Suprapubic skin (tissue), 4 donors: ENCODE results near the gene HECTD1. TPM values are rescaled to one million over a fixed set of nuclear protein-coding genes. Genes with fewer than 3 reads are reported as not detected.
"Not testable (repeated sequence)": the region's sequence is repeated elsewhere in the genome, so short reads cannot be mapped to it uniquely, and the experiment has no call there.

Source experiments
- DNase-seq, 2 donors: peaks; one replicate each; pipeline ENCODE4 v3.0.0-alpha.2; 2019; ENCODE audit warnings: low spot score in 2 of 2
- H3K27ac ChIP-seq: fragments of 200-600 bp; sonication (generic); one replicate; pipeline ENCODE4 v1.5.1; 2019
- H3K27me3 ChIP-seq: fragments of 200-600 bp; sonication (generic); one replicate; pipeline ENCODE4 v1.5.1; 2019
- H3K36me3 ChIP-seq: fragments of 200-600 bp; sonication (generic); one replicate; pipeline ENCODE4 v1.5.1; 2019
- H3K4me1 ChIP-seq: fragments of 200-600 bp; sonication (generic); one replicate; pipeline ENCODE4 v1.5.1; 2019
- H3K4me3 ChIP-seq: fragments of 200-600 bp; sonication (generic); one replicate; pipeline ENCODE4 v1.5.1; 2019; ENCODE audit warnings: mild to moderate bottlenecking
- H3K9me3 ChIP-seq: fragments of 200-600 bp; sonication (generic); one replicate; pipeline ENCODE4 v1.5.1; 2019
- CTCF ChIP-seq, 2 donors: fragments of 200-600 bp in 1 of 2; fragments of 450-650 bp in 1 of 2; sonication (generic) in 1 of 2; IDR thresholded peaks; one replicate each; pipeline ENCODE4 v1.5.1; 2016 to 2019; ENCODE audit warnings: antibody characterized with exemption in 2 of 2, mild to moderate bottlenecking in 1 of 2, moderate library complexity in 1 of 2
- EP300 ChIP-seq: sonication (generic); formaldehyde crosslinking; IDR thresholded peaks from one replicate; pipeline ENCODE4 v1.6.1; 2017; ENCODE audit warnings: antibody characterized with exemption
- POLR2A ChIP-seq, 2 donors: fragments of 450-650 bp; IDR thresholded peaks; one replicate each; pipeline ENCODE4 v1.6.1; 2017; ENCODE audit warnings: antibody characterized with exemption in 2 of 2, mild to moderate bottlenecking in 2 of 2, moderate library complexity in 2 of 2
- POLR2AphosphoS5 ChIP-seq, 3 donors: sonication (generic); formaldehyde crosslinking; IDR thresholded peaks; one replicate each; pipeline ENCODE4 v1.6.1; 2017; ENCODE audit warnings: antibody characterized with exemption in 3 of 3
- WGBS: methylation state at CpG from one replicate; pipeline ENCODE4 v1.1.5; 2018; 5-methylcytosine and 5-hydroxymethylcytosine counted together
- total RNA-seq, 4 donors: library from RNA; depleted of rRNA; stranded (reverse); fragments of >200 nt; gene quantifications; one replicate each; pipeline ENCODE4 v1.1.0, GENCODE V29; 2016

The HECTD1 gene
- total RNA-seq, 4 donors from 2014 or later, result 197 to 442 (median 271) TPM

- Histone ChIP-seq H3K36me3 (no peaks in the 10 kb centered on the region), H3K27me3 (no peaks in the 10 kb centered on the region), H3K4me3 (no peak overlapping the region), H3K27ac (no peak overlapping the region), H3K4me1 (no peaks in the 10 kb centered on the region), H3K9me3 (no peaks in the 10 kb centered on the region)
- DNase-seq, result no peak
- 82% methylated on average over 1 of the region's 1 CpG for WGBS
- TF ChIP-seq EP300 (no peak), CTCF (IDR thresholded peaks at IDR 0.05) (no peak), POLR2AphosphoS5 (IDR thresholded peaks at IDR 0.05) (no peak), POLR2A (IDR thresholded peaks at IDR 0.05) (no peak)
These were observed 139.4 kb downstream of the HECTD1 start for GRCh38 chr14:31068235-31068634.

GRCh38 chr14:31062908-31063307, 144.7 kb downstream of the HECTD1 start:
- peaks cover 11% of the 10 kb centered on the region for H3K4me1 ChIP-seq
- 92% methylated on average over 8 of the region's 8 CpGs for WGBS
- not testable (repeated sequence) for DNase-seq, H3K27ac ChIP-seq, H3K4me3 ChIP-seq, H3K27me3 ChIP-seq, H3K9me3 ChIP-seq, H3K36me3 ChIP-seq

- Histone ChIP-seq H3K36me3 (no peaks in the 10 kb centered on the region), H3K27ac (no peak overlapping the region), H3K9me3 (no peaks in the 10 kb centered on the region), H3K27me3 (no peaks in the 10 kb centered on the region), H3K4me1 (peaks cover 12% of the 10 kb centered on the region), H3K4me3 (no peak overlapping the region)
- 81% methylated on average over 6 of the region's 6 CpGs for WGBS
- no peak for TF ChIP-seq POLR2AphosphoS5 (IDR thresholded peaks at IDR 0.05)
- TF ChIP-seq EP300, result no peak
- TF ChIP-seq POLR2A (IDR thresholded peaks at IDR 0.05), result no peak
- DNase-seq, result no peak
These were observed 147.2 kb downstream of the HECTD1 start for GRCh38 chr14:31060253-31060875.

- DNase-seq, result no peak
- H3K27me3 ChIP-seq, result no peaks in the 10 kb centered on the region
- no peak overlapping the region for H3K4me3 ChIP-seq
- H3K36me3 ChIP-seq, result no peaks in the 10 kb centered on the region
- H3K4me1 ChIP-seq, result peaks cover 12% of the 10 kb centered on the region
- H3K9me3 ChIP-seq, result no peaks in the 10 kb centered on the region
- TF ChIP-seq POLR2AphosphoS5 (IDR thresholded peaks at IDR 0.05) (no peak), EP300 (no peak), CTCF (IDR thresholded peaks at IDR 0.05) (no peak), POLR2A (IDR thresholded peaks at IDR 0.05) (no peak)
- WGBS, result 57% methylated on average over 1 of the region's 1 CpG
- no peak overlapping the region for H3K27ac ChIP-seq
These were observed 148.3 kb downstream of the HECTD1 start for GRCh38 chr14:31059152-31059924.

GRCh38 chr14:31057701-31058364, 149.8 kb downstream of the HECTD1 start:
- H3K9me3 ChIP-seq, result no peaks in the 10 kb centered on the region
- H3K36me3 ChIP-seq, result no peaks in the 10 kb centered on the region
- DNase-seq, result no peak
- H3K4me3 ChIP-seq, result no peak overlapping the region
- H3K27me3 ChIP-seq, result no peaks in the 10 kb centered on the region
- TF ChIP-seq POLR2AphosphoS5 (IDR thresholded peaks at IDR 0.05) (no peak), POLR2A (IDR thresholded peaks at IDR 0.05) (no peak), EP300 (no peak)
- no peak overlapping the region for H3K27ac ChIP-seq
- WGBS, result 96% methylated on average over 12 of the region's 12 CpGs
- H3K4me1 ChIP-seq, result peaks cover 12% of the 10 kb centered on the region

- Histone ChIP-seq H3K27ac (no peak overlapping the region), H3K4me3 (no peak overlapping the region), H3K9me3 (no peaks in the 10 kb centered on the region), H3K27me3 (no peaks in the 10 kb centered on the region), H3K36me3 (no peaks in the 10 kb centered on the region), H3K4me1 (peaks cover 12% of the 10 kb centered on the region)
- DNase-seq, result no peak
- TF ChIP-seq CTCF (IDR thresholded peaks at IDR 0.05) (no peak), EP300 (no peak), POLR2A (IDR thresholded peaks at IDR 0.05) (no peak), POLR2AphosphoS5 (IDR thresholded peaks at IDR 0.05) (no peak)
- whole genome bisulfite sequencing, result 100% methylated on average over 1 of the region's 1 CpG
These were observed 150.6 kb downstream of the HECTD1 start for GRCh38 chr14:31057035-31057434.
